Gastroesophageal sphincter (tissue), 3 donors: ENCODE data around the gene ENOX1.

Experiments
- CTCF ChIP-seq, 4 experiments: fragments of 200-600 bp in 2 of 4; fragments of 450-650 bp in 2 of 4; sonication (generic) in 1 of 4; IDR thresholded peaks; one replicate each; pipeline ENCODE4 v1.5.1; 2017 to 2019; ENCODE audit warnings: antibody characterized with exemption in 4 of 4, mild to moderate bottlenecking in 2 of 4, moderate library complexity in 2 of 4
- POLR2A ChIP-seq, 2 donors: fragments of 450-650 bp; IDR thresholded peaks; one replicate each; pipeline ENCODE4 v1.6.1; 2017; ENCODE audit warnings: antibody characterized with exemption in 2 of 2, mild to moderate bottlenecking in 2 of 2, moderate library complexity in 1 of 2
- POLR2AphosphoS5 ChIP-seq: sonication (generic); formaldehyde crosslinking; IDR thresholded peaks from one replicate; pipeline ENCODE4 v1.6.1; 2017; ENCODE audit warnings: antibody characterized with exemption

GRCh38 chr13:43731296-43731695 lies 55.5 kb downstream of the ENOX1 start:
- no peak for TF ChIP-seq CTCF (IDR thresholded peaks at IDR 0.05)
- no peak for TF ChIP-seq POLR2AphosphoS5
- TF ChIP-seq POLR2A (IDR thresholded peaks at IDR 0.05), result no peak
